HPDE6-E6E7 (cell line): ENCODE measurements around the gene LRFN4.

Experiments
- DNase-seq: peaks from one replicate; pipeline ENCODE4 v3.0.0; 2011; ENCODE audit warnings: missing footprints; ENCODE audit errors: extremely low spot score

The LRFN4 gene

GRCh38 chr11:66858186-66858938, 1.5 kb downstream of the LRFN4 start:
- DNase-seq: no peak

- DNase-seq: no peak
Measured at GRCh38 chr11:66858939-66859685, 2.2 kb downstream of the LRFN4 start.

GRCh38 chr11:66859686-66860448, 3.0 kb downstream of the LRFN4 start:
- no peak for DNase-seq

- no peak for DNase-seq
Measured at GRCh38 chr11:66860449-66860831, 3.6 kb downstream of the LRFN4 start.

- no peak for DNase-seq
Measured at GRCh38 chr11:66861038-66861773, 4.3 kb downstream of the LRFN4 start.

- no peak for DNase-seq
Measured at GRCh38 chr11:66861774-66862558, 5.1 kb downstream of the LRFN4 start.

GRCh38 chr11:66862559-66863037, 5.7 kb downstream of the LRFN4 start:
- no peak for DNase-seq

- no peak for DNase-seq
Measured at GRCh38 chr11:66863428-66864125, 6.7 kb downstream of the LRFN4 start.

GRCh38 chr11:66864172-66864901, 7.5 kb downstream of the LRFN4 start:
- DNase-seq: no peak

- DNase-seq: no peak
Measured at GRCh38 chr11:66864924-66865697, 8.2 kb downstream of the LRFN4 start.

GRCh38 chr11:66866007-66866406, 9.1 kb downstream of the LRFN4 start:
- no peak for DNase-seq

- DNase-seq: no peak
Measured at GRCh38 chr11:66866511-66866986, 9.7 kb downstream of the LRFN4 start.

GRCh38 chr11:66867425-66868040, 10.7 kb downstream of the LRFN4 start:
- DNase-seq: no peak

- no peak for DNase-seq
Measured at GRCh38 chr11:66868082-66868725, 11.3 kb downstream of the LRFN4 start.

GRCh38 chr11:66868726-66869566, 12.1 kb downstream of the LRFN4 start:
- peak; percentile 40 for DNase-seq

GRCh38 chr11:66869567-66869870, 12.7 kb downstream of the LRFN4 start:
- DNase-seq: no peak

GRCh38 chr11:66870131-66870530, 13.3 kb downstream of the LRFN4 start:
- no peak for DNase-seq
